Bronchial epithelial cell (primary cell): ENCODE results near the gene NLRP1. TPM values are rescaled to one million over a fixed set of nuclear protein-coding genes. Genes with fewer than 3 reads are reported as not detected.
"Not testable (repeated sequence)": the region's sequence is repeated elsewhere in the genome, so short reads cannot be mapped to it uniquely, and the experiment has no call there.

ENCODE experiments used
- DNase-seq: peaks from one replicate; pipeline ENCODE4 v3.0.0-alpha.2; 2010; ENCODE audit warnings: low read depth
- FAIRE-seq: peaks from 2 replicates; lab custom pipeline; 2011; peaks lifted over from hg19 to GRCh38; lab: Jason Lieb, UNC
- H3K27me3 ChIP-seq: 2 replicates; pipeline ENCODE4 v1.5.1; 2011; ENCODE audit warnings: low read length; ENCODE audit not compliant: control insufficient read depth, insufficient read depth
- H3K36me3 ChIP-seq: 2 replicates; pipeline ENCODE4 v1.5.1; 2011; ENCODE audit warnings: low read length; ENCODE audit not compliant: control insufficient read depth, insufficient read depth
- H3K4me3 ChIP-seq: 2 replicates; pipeline ENCODE4 v1.5.1; 2011; ENCODE audit warnings: mild to moderate bottlenecking, low read depth, low read length, control low read depth
- CTCF ChIP-seq: IDR thresholded peaks from 2 replicates; pipeline ENCODE4 v1.5.1; 2011; ENCODE audit warnings: mild to moderate bottlenecking, moderate library complexity, low read length, control low read depth, inconsistent platforms; ENCODE audit not compliant: insufficient read depth, severe bottlenecking
- total RNA-seq: library from RNA; depleted of rRNA; stranded (reverse); fragments of >200 nt; gene quantifications from 2 replicates; pipeline ENCODE4 v1.2.1, GENCODE V29; 2014

Gene NLRP1
- total RNA-seq, 1 donor from 2014 or later: 12.9 TPM

DNA sequence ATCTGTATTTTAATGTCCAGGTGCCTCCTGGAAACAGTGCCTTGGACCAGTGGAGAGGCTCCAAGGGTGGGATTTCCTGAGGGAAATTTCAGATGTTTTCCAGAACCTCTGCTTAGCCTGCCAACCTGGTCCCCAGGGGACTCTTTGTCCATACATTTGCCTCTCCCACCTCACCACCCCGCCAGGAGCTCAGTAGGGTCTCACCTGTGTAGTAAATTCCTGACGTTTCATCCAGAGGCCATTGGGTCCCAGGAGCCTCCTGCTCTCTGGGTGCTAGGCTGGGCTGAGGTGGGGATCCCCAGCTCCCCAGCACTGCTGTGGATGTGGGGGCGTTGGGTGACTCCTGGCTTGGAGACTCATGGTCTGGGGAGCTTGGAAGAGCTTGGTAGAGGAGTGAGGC lies 2.7 kb downstream of the NLRP1 start:
- no peak for TF ChIP-seq CTCF
- FAIRE-seq: no peak
- DNase-seq: no peak
- no peak overlapping the region for H3K4me3 ChIP-seq
- H3K27me3 ChIP-seq: no peaks in the 10 kb centered on the region
- H3K36me3 ChIP-seq: peaks cover 10% of the 10 kb centered on the region

GRCh38 chr17:5580969-5581368 lies 3.3 kb downstream of the NLRP1 start:
- Histone ChIP-seq H3K4me3 (no peak overlapping the region), H3K36me3 (peaks cover 10% of the 10 kb centered on the region), H3K27me3 (no peaks in the 10 kb centered on the region)
- TF ChIP-seq CTCF: no peak
- DNase-seq: peak; percentile 18
- FAIRE-seq: no peak

- Histone ChIP-seq H3K4me3 (no peak overlapping the region), H3K27me3 (no peaks in the 10 kb centered on the region), H3K36me3 (peaks cover 10% of the 10 kb centered on the region)
- no peak for TF ChIP-seq CTCF
- FAIRE-seq (no peak), DNase-seq (no peak)
Observed at GRCh38 chr17:5580367-5580766, 3.9 kb downstream of the NLRP1 start.

DNA sequence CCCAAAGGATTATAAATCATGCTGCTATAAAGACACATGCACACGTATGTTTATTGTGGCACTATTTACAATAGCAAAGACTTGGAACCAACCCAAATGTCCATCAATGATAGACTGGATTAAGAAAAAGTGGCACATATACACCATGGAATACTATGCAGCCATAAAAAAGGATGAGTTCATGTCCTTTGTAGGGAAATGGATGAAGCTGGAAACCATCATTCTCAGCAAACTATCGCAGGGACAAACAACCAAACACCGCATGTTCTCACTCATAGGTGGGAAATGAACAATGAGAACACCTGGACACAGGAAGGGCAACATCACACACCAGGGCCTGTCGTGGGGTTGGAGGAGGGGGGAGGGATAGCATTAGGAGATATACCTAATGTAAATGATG lies 5.5 kb downstream of the NLRP1 start:
- not testable (repeated sequence) for FAIRE-seq, H3K27me3 ChIP-seq, H3K4me3 ChIP-seq, DNase-seq
- peaks cover 10% of the 10 kb centered on the region for H3K36me3 ChIP-seq

- not testable (repeated sequence) for DNase-seq, H3K4me3 ChIP-seq, H3K36me3 ChIP-seq, H3K27me3 ChIP-seq, FAIRE-seq
Observed at GRCh38 chr17:5573017-5573416, 11.3 kb downstream of the NLRP1 start.

DNA sequence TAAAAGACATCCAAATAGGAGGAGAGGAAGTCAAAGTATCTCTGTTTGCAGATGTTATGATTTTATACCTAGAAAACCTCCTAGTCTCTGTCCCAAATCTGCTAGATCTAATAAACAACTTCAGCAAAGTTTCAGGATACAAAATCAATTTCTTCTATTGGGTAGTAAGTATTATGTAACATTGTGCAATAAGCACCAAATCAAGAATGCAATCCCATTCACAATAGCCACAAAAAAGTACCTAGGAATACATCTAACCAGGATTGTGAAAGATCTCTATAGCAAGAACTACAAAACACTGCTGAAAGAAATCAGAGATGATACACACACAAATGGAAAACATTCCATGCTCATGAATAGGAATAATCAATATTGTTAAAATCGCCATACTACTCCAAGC lies 13.0 kb downstream of the NLRP1 start:
- no peak for FAIRE-seq
- no peaks in the 10 kb centered on the region for H3K36me3 ChIP-seq

More for the DNA sequence above, 13.0 kb downstream of the NLRP1 start:
- no peak for TF ChIP-seq CTCF
- Histone ChIP-seq H3K27me3 (no peaks in the 10 kb centered on the region), H3K4me3 (no peak overlapping the region)
- DNase-seq: no peak
